Measurements from ENCODE around the gene RHBDL1.

RHBDL1 gene

GRCh38 chr16:646679-647172 lies 28.7 kb upstream of the RHBDL1 start:
- no peak for TF ChIP-seq CTCF (IDR thresholded peaks at IDR 0.05; ENCODE audit: control extremely low read depth, extremely low read depth, low read depth, missing control alignments)
- ChIA-PET CTCF (interaction anchor here (1.4 to 8.2 kb wide), 2 partner anchors 16 to 21 kb away, joined by 3 to 57 read pairs; no protein-coding TSS in a partner anchor), POLR2A (no interaction called here)
- DNase-seq (ENCODE audit: extremely low spot score), result no peak

- ChIA-PET CTCF (interaction anchor here (1.1 to 8.2 kb wide), 7 partner anchors 10 to 247 kb away, joined by 3 to 57 read pairs (median 5); partner anchors contain the start of gene METTL26), POLR2A (interaction anchor here (0.6 kb wide), 1 partner anchor 37 kb away, joined by 3 read pairs; the partner anchor contains the start of gene JMJD8)
Observed at GRCh38 chr16:647173-647902, 28.1 kb upstream of the RHBDL1 start.

GRCh38 chr16:648071-648780 lies 27.2 kb upstream of the RHBDL1 start:
- peak; percentile 72 for DNase-seq (ENCODE audit: extremely low spot score)
- CTCF ChIA-PET, result interaction anchor here (0.9 to 8.2 kb wide), 9 partner anchors 9 to 248 kb away, joined by 3 to 57 read pairs (median 4); partner anchors contain the start of genes METTL26 and STUB1
- POLR2A ChIA-PET, result interaction anchor here (0.6 kb wide), 1 partner anchor 36 kb away, joined by 3 read pairs; the partner anchor contains the start of gene JMJD8
- TF ChIP-seq CTCF (IDR thresholded peaks at IDR 0.05; ENCODE audit: control extremely low read depth, extremely low read depth, low read depth, missing control alignments), result peak; percentile 93

More at GRCh38 chr16:647173-647902, 28.1 kb upstream of the RHBDL1 start:
- no peak for TF ChIP-seq CTCF (IDR thresholded peaks at IDR 0.05; ENCODE audit: control extremely low read depth, extremely low read depth, low read depth, missing control alignments)
- no peak for DNase-seq (ENCODE audit: extremely low spot score)

DNA sequence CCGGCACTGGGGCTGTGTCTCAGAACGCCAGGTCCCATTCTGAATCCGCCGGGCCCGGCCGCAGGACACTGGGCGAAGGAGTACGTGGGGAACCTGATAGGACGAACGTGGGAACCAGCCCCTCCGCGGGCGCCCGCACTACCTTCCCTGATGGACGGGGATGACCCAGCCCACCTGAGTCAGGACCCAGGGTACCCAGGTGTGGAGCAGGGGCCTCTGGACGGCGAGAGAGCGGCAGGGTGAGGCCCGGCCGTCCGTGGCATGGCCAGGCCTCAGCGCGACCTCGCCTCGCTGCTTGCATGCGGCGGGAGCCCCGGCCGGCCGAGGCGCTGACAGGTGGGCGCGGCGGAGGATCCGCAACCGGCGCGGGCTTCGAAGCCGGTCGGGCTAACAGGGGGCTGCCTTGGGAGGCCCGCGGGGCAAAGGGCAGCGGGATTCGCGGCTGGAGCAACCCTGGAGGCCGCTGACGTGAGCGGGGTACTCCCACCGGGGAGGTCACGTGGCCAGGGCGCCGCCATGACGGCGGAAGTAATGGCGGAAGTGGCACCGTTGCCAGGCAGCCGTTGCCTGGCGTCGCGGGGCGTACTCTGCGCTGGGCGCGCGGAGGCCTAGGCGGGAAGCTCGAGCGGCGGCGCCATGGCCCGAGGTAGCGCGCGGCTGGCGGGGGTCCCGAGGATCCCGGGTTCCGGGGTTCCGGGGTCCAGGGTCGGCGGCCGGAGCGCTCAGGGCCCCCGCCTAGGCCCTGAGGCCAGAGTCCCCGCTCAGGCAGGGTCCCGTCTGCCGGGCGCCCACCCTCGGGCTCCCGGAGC lies 26.5 kb upstream of the RHBDL1 start, which contains the start of gene WDR90:
Gene WDR90 (plus strand): TSS at position 585 of the 809 bp plus-strand sequence. CDS start 52 bp downstream, at position 637.
- ChIA-PET CTCF (interaction anchor here (0.9 to 8.2 kb wide), 10 partner anchors 8 to 248 kb away, joined by 3 to 57 read pairs (median 4); partner anchors contain the start of genes METTL26, RHOT2 and STUB1), POLR2A (interaction anchor here (0.8 to 0.9 kb wide), 2 partner anchors 16 to 78 kb away, joined by 3 to 4 read pairs; no protein-coding TSS in a partner anchor)
- DNase-seq (ENCODE audit: extremely low spot score), result peak; percentile 96
- TF ChIP-seq CTCF (IDR thresholded peaks at IDR 0.05; ENCODE audit: control extremely low read depth, extremely low read depth, low read depth, missing control alignments), result no peak

GRCh38 chr16:649631-650030 lies 25.8 kb upstream of the RHBDL1 start:
- DNase-seq (ENCODE audit: extremely low spot score), result no peak
- ChIA-PET CTCF (interaction anchor here (1.5 to 8.2 kb wide), 5 partner anchors 13 to 32 kb away, joined by 3 to 57 read pairs (median 8); partner anchors contain the start of genes METTL26, RHOT2 and STUB1), POLR2A (interaction anchor here (0.8 to 0.9 kb wide), 2 partner anchors 15 to 79 kb away, joined by 3 to 4 read pairs; no protein-coding TSS in a partner anchor)
- no peak for TF ChIP-seq CTCF (IDR thresholded peaks at IDR 0.05; ENCODE audit: control extremely low read depth, extremely low read depth, low read depth, missing control alignments)
